Stimulated activated CD4-positive, alpha-beta T cell treated with anti-CD3 and anti-CD28 coated beads, Interleukin-15, amount 100 ng/mL, for 1 hour (primary cell): ENCODE data around the gene BPIFB4.
"Not testable (repeated sequence)": the region's sequence is repeated elsewhere in the genome, so short reads cannot be mapped to it uniquely, and the experiment has no call there.

ENCODE experiments used
- DNase-seq, 2 donors: peaks; one replicate each; pipeline ENCODE4 v3.0.0-alpha.2; 2020; ENCODE audit warnings: low read depth in 1 of 2, low spot score in 1 of 2

The BPIFB4 gene

GRCh38 chr20:33079259-33079658 lies at the start of gene BPIFB4:
Gene BPIFB4, plus strand, starts transcription at chr20:33079643. Its CDS starts 1,884 bp downstream, at chr20:33081527.
- DNase-seq = no peak

GRCh38 chr20:33030076-33030475 lies 49.4 kb upstream of the BPIFB4 start:
- no peak for DNase-seq

GRCh38 chr20:33030569-33030968 lies 48.9 kb upstream of the BPIFB4 start:
- DNase-seq = no peak

- DNase-seq = no peak
Observed at GRCh38 chr20:33031531-33031930, 47.9 kb upstream of the BPIFB4 start, which contains the start of gene BPIFB6. Gene BPIFB6, plus strand, starts transcription at chr20:33031648. Its CDS starts 0 bp downstream, at chr20:33031648.

GRCh38 chr20:33032555-33032954 lies 46.9 kb upstream of the BPIFB4 start:
- no peak for DNase-seq

GRCh38 chr20:33033381-33033780 lies 46.1 kb upstream of the BPIFB4 start:
- DNase-seq = no peak

- DNase-seq = no peak
Observed at GRCh38 chr20:33034115-33034514, 45.3 kb upstream of the BPIFB4 start.

GRCh38 chr20:33034901-33035492 lies 44.4 kb upstream of the BPIFB4 start:
- no peak for DNase-seq

GRCh38 chr20:33037456-33037855 lies 42.0 kb upstream of the BPIFB4 start:
- no peak for DNase-seq

GRCh38 chr20:33038243-33038642 lies 41.2 kb upstream of the BPIFB4 start:
- no peak for DNase-seq

GRCh38 chr20:33042430-33042829 lies 37.0 kb upstream of the BPIFB4 start:
- no peak for DNase-seq

GRCh38 chr20:33042983-33043730 lies 36.3 kb upstream of the BPIFB4 start:
- no peak for DNase-seq

- DNase-seq = no peak
Observed at GRCh38 chr20:33043731-33044181, 35.7 kb upstream of the BPIFB4 start.

GRCh38 chr20:33045129-33045721 lies 34.2 kb upstream of the BPIFB4 start:
- not testable (repeated sequence) for DNase-seq

GRCh38 chr20:33046412-33046811 lies 33.0 kb upstream of the BPIFB4 start:
- DNase-seq = no peak

GRCh38 chr20:33051333-33051732 lies 28.1 kb upstream of the BPIFB4 start:
- no peak for DNase-seq

GRCh38 chr20:33053291-33054106 lies 25.9 kb upstream of the BPIFB4 start, which contains the start of gene BPIFB3:
Gene BPIFB3, plus strand, starts transcription at chr20:33053903. Its CDS starts 1,533 bp downstream, at chr20:33055436.
- DNase-seq = no peak

GRCh38 chr20:33054381-33054780 lies 25.1 kb upstream of the BPIFB4 start:
- no peak for DNase-seq

- DNase-seq = no peak
Observed at GRCh38 chr20:33054791-33055190, 24.7 kb upstream of the BPIFB4 start.

GRCh38 chr20:33059136-33059535 lies 20.3 kb upstream of the BPIFB4 start:
- DNase-seq = no peak

- DNase-seq = no peak
Observed at GRCh38 chr20:33059741-33060390, 19.6 kb upstream of the BPIFB4 start.
